ENCODE results near the gene FERMT1.

GRCh38 chr20:6034134-6034969, 88.5 kb downstream of the FERMT1 start:
- TF ChIP-seq CTCF (IDR thresholded peaks at IDR 0.05; ENCODE audit: insufficient read depth, low read length, poor library complexity, severe bottlenecking): no peak
- TF ChIP-seq EZH2phosphoT487 (conservative IDR thresholded peaks at IDR 0.05; ENCODE audit: low read length): no peak
